Stimulated activated CD4-positive, alpha-beta T cell treated with anti-CD3 and anti-CD28 coated beads, Interleukin-2, amount 100 ng/mL, for 24 hours (primary cell): ENCODE results near the gene ACTMAP.
"Not testable (repeated sequence)": the region's sequence is repeated elsewhere in the genome, so short reads cannot be mapped to it uniquely, and the experiment has no call there.

Source experiments
- DNase-seq, 2 donors: peaks; one replicate each; pipeline ENCODE4 v3.0.0-alpha.2; 2020

Gene ACTMAP

GRCh38 chr19:40750058-40750873, at the start of gene ACTMAP:
ACTMAP (minus strand) TSS chr19:40750477; CDS start chr19:40749803, 674 bp downstream.
- peak; percentile 99 for DNase-seq

GRCh38 chr19:40799558-40800338, 49.5 kb upstream of the ACTMAP start:
- peak in 1 of 2 donors; percentile 35 for DNase-seq

GRCh38 chr19:40798683-40799557, 48.6 kb upstream of the ACTMAP start, which contains the start of gene EGLN2:
EGLN2 (plus strand) TSS chr19:40799191; CDS start chr19:40800573, 1,382 bp downstream.
- DNase-seq: peak; percentile 100

GRCh38 chr19:40797963-40798682, 47.8 kb upstream of the ACTMAP start:
- DNase-seq: peak; percentile 66 to 69

- DNase-seq: no peak
Observed at GRCh38 chr19:40797166-40797962, 47.1 kb upstream of the ACTMAP start.

GRCh38 chr19:40791996-40792395, 41.7 kb upstream of the ACTMAP start:
- DNase-seq: no peak

GRCh38 chr19:40791349-40791748, 41.1 kb upstream of the ACTMAP start:
- DNase-seq: no peak

- no peak for DNase-seq
Observed at GRCh38 chr19:40786060-40787037, 36.1 kb upstream of the ACTMAP start.

- no peak for DNase-seq
Observed at GRCh38 chr19:40785526-40785925, 35.2 kb upstream of the ACTMAP start.

GRCh38 chr19:40784146-40784545, 33.9 kb upstream of the ACTMAP start:
- DNase-seq: not testable (repeated sequence)

GRCh38 chr19:40783711-40784110, 33.4 kb upstream of the ACTMAP start:
- no peak for DNase-seq

GRCh38 chr19:40781140-40781539, 30.9 kb upstream of the ACTMAP start:
- no peak for DNase-seq

GRCh38 chr19:40780582-40780981, 30.3 kb upstream of the ACTMAP start:
- no peak for DNase-seq

GRCh38 chr19:40778706-40779284, 28.5 kb upstream of the ACTMAP start:
- DNase-seq: no peak

- DNase-seq: peak; percentile 100
Observed at GRCh38 chr19:40777937-40778705, 27.8 kb upstream of the ACTMAP start, which contains the start of gene RAB4B. RAB4B (plus strand) TSS chr19:40778247; CDS start chr19:40778376, 129 bp downstream.

GRCh38 chr19:40777645-40777936, 27.3 kb upstream of the ACTMAP start:
- no peak for DNase-seq

GRCh38 chr19:40776932-40777644, 26.8 kb upstream of the ACTMAP start:
- DNase-seq: peak; percentile 83 to 89

GRCh38 chr19:40776364-40776763, 26.1 kb upstream of the ACTMAP start:
- no peak for DNase-seq
